ENCODE measurements around the gene HAGH. TPM values are rescaled to one million over a fixed set of nuclear protein-coding genes. Genes with fewer than 3 reads are reported as not detected.

HAGH gene
- total RNA-seq, 1 donor from 2014 or later: 57.7 TPM

DNA sequence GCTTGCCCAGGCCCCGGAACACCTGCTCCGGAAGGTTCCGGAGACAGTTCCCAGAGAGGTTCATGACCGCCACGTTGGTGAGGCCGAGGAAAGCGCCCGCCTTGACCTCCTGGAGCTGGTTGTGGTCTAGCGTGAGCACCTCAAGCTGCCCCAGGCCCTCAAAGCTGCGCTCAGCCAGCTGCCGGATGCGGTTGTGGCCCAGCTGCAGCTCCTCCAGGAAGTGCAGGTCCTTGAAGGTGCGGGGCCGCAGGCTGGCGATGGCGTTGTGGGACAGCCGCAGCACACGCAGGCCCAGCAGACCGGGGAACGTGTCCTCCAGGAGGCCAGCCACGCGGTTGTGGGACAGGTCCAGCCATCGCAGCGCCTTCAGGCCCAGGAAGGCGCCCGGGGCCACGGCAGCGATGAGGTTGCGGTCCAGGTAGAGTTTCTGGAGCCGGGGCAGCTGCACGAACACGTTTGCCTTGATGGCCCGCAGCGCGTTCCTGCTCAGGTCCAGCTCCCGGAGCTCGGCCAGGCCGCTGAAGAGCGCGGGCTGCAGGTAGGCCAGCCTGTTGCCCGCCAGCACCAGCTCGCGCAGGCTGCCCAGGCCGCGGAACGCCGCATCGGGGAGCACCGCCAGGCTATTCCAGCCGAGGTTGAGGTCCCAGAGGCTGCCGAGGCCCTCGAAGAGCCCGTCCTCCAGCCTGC, 35.2 kb downstream of the HAGH start:
- no peak overlapping the region for H3K4me3 Mint-ChIP-seq
- intact Hi-C loops (cut with micrococcal nuclease): no loop called here

DNA sequence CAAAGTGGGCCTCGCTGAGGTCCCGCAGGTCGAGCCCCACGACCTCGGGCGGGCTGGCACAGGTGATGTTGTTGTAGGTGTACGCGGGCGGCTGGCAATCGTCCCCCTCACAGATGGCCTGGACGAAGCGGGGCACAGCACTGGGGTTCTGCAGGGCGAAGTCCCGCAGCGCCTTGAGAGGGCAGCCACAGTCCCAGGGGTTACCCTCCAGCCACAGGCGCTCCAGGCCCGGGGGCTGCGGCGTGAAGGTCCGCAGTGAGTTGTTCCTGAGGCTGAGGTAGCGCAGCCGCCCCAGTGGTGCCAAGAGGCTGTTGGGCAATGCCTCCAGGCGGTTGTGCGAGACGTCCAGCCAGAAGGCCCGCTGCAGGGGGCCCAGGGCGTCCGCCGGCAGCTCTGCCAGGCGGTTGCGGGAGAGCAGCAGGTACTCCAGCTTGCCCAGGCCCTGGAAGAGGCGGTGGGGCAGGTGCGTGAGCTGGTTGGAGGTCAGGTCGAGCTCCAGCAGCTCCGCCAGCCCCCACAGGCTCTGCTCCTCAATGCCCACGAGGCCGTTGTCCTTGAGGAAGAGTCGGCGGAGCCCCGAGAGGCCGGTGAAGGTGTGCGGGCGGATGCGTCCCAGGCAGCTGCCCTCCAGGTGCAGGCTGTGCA, 35.9 kb downstream of the HAGH start:
- no peak for DNase-seq
- no peak overlapping the region for H3K27ac Mint-ChIP-seq
- intact Hi-C loops (cut with micrococcal nuclease): no loop called here
- H3K9me3 Mint-ChIP-seq: no peaks in the 10 kb centered on the region
- H3K4me3 Mint-ChIP-seq: no peak overlapping the region
- H3K36me3 Mint-ChIP-seq (ENCODE audit: low read depth): peaks cover 6% of the 10 kb centered on the region
- no peaks in the 10 kb centered on the region for H3K4me1 Mint-ChIP-seq
- no peaks in the 10 kb centered on the region for H3K27me3 Mint-ChIP-seq

More for the DNA sequence above, 35.2 kb downstream of the HAGH start:
- H3K27me3 Mint-ChIP-seq: no peaks in the 10 kb centered on the region
- no peaks in the 10 kb centered on the region for H3K4me1 Mint-ChIP-seq
- no peak overlapping the region for H3K27ac Mint-ChIP-seq
- no peaks in the 10 kb centered on the region for H3K9me3 Mint-ChIP-seq
- no peak for DNase-seq
- peaks cover 6% of the 10 kb centered on the region for H3K36me3 Mint-ChIP-seq (ENCODE audit: low read depth)

DNA sequence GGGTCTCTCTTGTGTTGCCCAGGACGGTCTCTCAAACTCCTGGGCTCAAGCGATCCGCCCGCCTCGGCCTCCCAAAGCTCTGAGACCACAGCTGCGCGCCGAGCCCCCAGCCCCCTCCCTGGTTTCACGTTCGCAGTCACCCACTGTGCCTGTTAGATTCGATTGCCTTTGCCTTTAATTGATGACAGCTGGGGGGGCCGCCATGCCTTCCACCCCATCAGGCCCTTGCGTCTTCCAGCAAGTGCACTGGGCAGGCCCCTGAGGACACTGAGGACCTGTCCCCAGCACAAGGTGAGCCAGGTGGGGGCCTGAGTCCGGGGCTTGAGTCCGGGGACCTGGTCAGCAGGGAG, 36.4 kb downstream of the HAGH start:
- intact Hi-C loops (cut with micrococcal nuclease): no loop called here

DNA sequence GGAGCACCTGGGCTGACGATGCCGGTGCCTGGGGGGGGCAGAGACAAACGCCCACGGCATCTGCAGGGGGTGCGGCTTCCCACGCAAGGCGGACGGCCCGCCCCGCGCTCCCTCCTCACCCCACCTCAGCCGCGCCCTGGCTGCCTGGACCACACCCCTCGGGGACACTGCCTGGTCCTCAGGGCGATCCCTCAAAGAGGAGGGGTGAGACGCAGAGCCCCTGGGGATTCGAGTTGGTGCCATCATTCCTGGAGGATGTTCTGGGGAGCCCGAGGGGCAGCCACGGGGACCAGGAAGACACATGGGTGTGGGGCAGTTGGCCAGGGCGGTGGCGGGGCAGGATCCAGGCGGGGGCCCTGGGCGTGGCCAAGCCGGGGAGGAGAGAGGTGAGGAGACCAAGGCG, 37.0 kb downstream of the HAGH start:
- intact Hi-C loops (cut with micrococcal nuclease): no loop called here

More for the DNA sequence above, 36.4 kb downstream of the HAGH start:
- Mint-ChIP-seq H3K4me3 (no peak overlapping the region), H3K36me3 (ENCODE audit: low read depth) (peaks cover 6% of the 10 kb centered on the region), H3K4me1 (no peaks in the 10 kb centered on the region), H3K9me3 (no peaks in the 10 kb centered on the region), H3K27me3 (no peaks in the 10 kb centered on the region), H3K27ac (no peak overlapping the region)
- no peak for DNase-seq

DNA sequence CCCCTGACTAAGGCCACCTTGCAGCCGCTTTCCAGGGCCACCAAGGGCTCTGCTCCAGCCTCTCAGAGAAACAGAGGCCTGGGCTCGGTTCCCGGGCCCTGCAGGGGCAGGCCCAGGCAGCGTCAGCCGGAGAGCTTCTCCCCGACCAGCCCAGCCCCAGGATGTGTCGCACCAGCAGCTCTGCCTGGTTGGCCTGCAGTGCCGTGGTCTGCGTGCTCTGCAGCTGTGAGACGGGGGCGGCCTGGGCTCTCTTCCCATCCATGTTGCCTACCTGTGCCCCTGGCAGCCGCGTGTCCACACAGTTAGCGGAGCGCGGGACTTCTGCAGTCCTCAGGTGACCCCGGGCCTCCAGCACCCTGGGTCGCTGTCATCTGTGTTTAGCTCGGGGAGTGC, 37.9 kb downstream of the HAGH start:
- no peak for DNase-seq
- H3K4me3 Mint-ChIP-seq: no peak overlapping the region
- peaks cover 10% of the 10 kb centered on the region for H3K36me3 Mint-ChIP-seq (ENCODE audit: low read depth)
- peaks cover 1% of the 10 kb centered on the region for H3K4me1 Mint-ChIP-seq
- no peak overlapping the region for H3K27ac Mint-ChIP-seq
- H3K9me3 Mint-ChIP-seq: no peaks in the 10 kb centered on the region
- intact Hi-C loops (cut with micrococcal nuclease): no loop called here
- no peaks in the 10 kb centered on the region for H3K27me3 Mint-ChIP-seq

More for the DNA sequence above, 37.0 kb downstream of the HAGH start:
- peaks cover 8% of the 10 kb centered on the region for H3K36me3 Mint-ChIP-seq (ENCODE audit: low read depth)
- H3K4me3 Mint-ChIP-seq: no peak overlapping the region
- H3K9me3 Mint-ChIP-seq: no peaks in the 10 kb centered on the region
- H3K27ac Mint-ChIP-seq: no peak overlapping the region
- no peak for DNase-seq
- no peaks in the 10 kb centered on the region for H3K4me1 Mint-ChIP-seq
- no peaks in the 10 kb centered on the region for H3K27me3 Mint-ChIP-seq

DNA sequence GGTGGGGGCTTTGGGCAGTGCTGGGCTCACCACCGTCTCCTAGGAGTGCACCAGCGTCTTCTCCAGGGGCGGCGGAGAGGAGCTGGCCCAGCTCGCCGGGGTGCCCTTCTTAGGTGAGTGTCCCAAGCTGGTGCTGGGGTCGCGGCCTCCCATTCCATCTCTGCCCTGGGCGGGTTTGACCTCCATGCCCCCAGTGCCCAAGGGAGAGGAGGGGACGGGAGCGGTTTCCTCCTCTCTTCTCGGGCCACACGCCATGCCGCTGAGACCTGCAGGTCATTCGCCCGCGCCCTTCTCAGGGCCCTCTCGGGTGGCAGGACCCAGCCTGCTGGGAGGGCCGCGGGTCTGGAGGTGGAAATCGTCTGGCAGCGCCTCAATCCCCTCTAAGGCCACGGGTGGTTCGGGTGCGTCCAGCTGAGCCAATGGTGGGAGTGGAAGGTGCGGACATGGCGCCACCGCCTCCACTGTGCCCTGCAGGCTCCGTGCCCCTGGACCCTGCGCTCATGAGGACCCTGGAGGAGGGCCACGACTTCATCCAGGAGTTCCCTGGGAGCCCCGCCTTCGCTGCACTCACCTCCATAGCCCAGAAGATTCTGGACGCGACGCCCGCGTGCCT, 38.4 kb downstream of the HAGH start:
- Mint-ChIP-seq H3K36me3 (ENCODE audit: low read depth) (peaks cover 10% of the 10 kb centered on the region), H3K4me1 (peaks cover 1% of the 10 kb centered on the region), H3K4me3 (no peak overlapping the region), H3K9me3 (no peaks in the 10 kb centered on the region), H3K27me3 (no peaks in the 10 kb centered on the region), H3K27ac (no peak overlapping the region)
- DNase-seq: no peak
- intact Hi-C loops (cut with micrococcal nuclease): no loop called here

DNA sequence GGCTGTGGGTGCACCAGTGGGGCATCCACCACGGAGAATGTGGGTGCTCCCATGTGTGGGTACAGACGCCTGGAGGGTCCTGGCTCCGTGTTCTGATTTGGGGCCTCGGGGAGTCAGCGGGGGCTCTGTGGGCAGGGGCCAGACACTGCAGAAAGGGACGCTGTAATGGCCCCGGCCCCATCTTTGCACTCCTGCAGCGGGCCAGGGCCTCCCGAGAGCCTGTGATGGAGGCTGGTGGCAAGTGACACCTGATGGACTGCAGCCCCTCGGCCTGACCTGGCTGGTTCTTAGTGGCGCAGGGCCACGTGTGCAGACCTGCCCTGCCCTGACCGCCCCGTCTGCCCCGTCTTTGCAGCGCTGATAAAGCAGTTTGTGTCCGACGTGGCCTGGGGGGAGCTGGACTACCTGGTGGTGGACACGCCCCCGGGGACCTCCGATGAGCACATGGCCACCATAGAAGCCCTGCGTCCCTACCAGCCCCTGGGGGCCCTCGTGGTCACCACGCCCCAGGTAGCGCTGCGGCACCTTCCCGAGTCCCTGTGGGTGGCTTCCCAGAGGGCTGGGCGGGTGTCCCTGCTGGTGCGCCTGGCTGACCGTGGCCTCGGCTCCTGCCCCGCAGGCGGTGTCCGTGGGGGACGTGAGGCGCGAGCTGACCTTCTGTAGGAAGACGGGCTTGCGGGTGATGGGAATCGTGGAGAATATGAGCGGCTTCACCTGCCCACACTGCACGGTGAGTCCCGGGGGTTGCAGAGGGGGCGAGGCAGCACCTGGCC, 39.1 kb downstream of the HAGH start:
- Mint-ChIP-seq H3K27me3 (peaks cover 2% of the 10 kb centered on the region), H3K9me3 (no peaks in the 10 kb centered on the region), H3K4me1 (peaks cover 1% of the 10 kb centered on the region), H3K36me3 (ENCODE audit: low read depth) (peaks cover 10% of the 10 kb centered on the region), H3K4me3 (no peak overlapping the region), H3K27ac (no peak overlapping the region)
- intact Hi-C loops (cut with micrococcal nuclease): no loop called here
- DNase-seq: peak; percentile 55

DNA sequence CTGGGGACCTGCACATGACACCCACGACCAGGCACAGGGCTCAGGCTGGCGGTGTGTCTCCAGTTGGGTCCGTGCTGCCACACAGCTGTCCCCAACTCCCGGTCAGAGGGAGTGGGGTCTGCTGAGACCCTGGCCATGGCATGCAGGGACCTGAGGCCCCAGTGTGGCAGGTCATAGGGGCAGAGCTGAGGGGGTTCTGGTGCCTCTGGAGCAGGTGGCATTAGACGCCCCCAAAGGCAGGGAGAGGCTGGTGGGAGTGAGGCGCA, 39.6 kb downstream of the HAGH start:
- Mint-ChIP-seq H3K4me1 (peaks cover 1% of the 10 kb centered on the region), H3K27ac (no peak overlapping the region), H3K9me3 (no peaks in the 10 kb centered on the region), H3K27me3 (peaks cover 2% of the 10 kb centered on the region), H3K36me3 (ENCODE audit: low read depth) (peaks cover 10% of the 10 kb centered on the region), H3K4me3 (no peak overlapping the region)
- intact Hi-C loops (cut with micrococcal nuclease): no loop called here
- no peak for DNase-seq

DNA sequence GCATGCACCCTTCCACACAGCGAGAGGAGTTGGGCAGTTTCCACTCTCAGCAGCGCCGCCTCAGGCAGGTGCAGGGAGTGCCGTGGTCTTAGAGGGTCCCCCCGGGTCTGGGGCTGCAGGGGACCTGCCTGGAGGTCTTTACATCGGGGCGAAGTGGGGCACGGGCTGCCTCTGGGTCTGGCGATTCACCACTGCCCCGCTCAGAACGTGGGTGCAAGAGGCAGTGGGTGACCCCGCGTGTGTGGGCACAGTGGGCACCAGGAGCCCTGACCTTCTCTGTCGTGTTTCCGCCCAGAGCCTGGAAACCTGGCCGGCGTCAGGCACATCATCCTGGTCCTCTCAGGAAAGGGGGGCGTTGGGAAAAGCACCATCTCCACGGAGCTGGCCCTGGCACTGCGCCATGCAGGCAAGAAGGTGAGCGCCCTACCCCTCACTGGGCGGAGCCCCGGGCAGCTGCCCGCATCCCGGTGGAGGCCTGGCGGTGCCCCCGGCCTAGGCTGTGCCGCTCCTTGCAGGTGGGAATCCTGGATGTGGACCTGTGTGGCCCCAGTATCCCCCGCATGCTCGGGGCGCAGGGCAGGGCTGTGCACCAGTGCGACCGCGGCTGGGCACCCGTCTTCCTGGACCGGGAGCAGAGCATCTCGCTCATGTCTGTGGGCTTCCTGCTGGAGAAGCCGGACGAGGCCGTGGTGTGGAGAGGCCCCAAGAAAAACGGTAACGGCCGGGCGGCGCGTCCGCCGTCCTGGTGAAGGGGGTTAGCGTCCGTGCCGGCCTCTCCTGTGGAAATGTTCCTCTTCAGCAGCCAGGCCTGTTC, 40.2 kb downstream of the HAGH start:
- intact Hi-C loops (cut with micrococcal nuclease): no loop called here
- DNase-seq: peak; percentile 57
- H3K9me3 Mint-ChIP-seq: no peaks in the 10 kb centered on the region

DNA sequence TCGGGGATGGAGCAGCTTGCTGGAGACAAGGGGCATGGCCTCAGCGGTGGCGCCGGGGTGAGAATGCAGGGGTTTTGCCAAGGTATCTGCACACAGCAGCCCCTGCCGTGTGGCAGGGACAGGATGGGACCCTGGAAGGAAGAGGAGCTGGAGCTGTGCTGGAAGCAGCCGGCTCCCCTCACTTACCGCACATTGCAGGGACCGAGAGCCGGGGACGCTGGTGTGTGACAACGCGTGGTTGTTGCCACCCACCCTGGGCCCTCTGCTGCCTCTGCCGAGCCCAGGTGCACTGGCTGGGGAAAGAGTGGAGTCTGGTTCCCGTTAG, 40.8 kb downstream of the HAGH start:
- no peak overlapping the region for H3K4me3 Mint-ChIP-seq
- intact Hi-C loops (cut with micrococcal nuclease): no loop called here
- no peak overlapping the region for H3K27ac Mint-ChIP-seq
- H3K4me1 Mint-ChIP-seq: peaks cover 9% of the 10 kb centered on the region
- no peak for DNase-seq
- peaks cover 14% of the 10 kb centered on the region for H3K36me3 Mint-ChIP-seq (ENCODE audit: low read depth)
- no peaks in the 10 kb centered on the region for H3K9me3 Mint-ChIP-seq
- peaks cover 2% of the 10 kb centered on the region for H3K27me3 Mint-ChIP-seq

More for the DNA sequence above, 40.2 kb downstream of the HAGH start:
- Mint-ChIP-seq H3K27me3 (peaks cover 2% of the 10 kb centered on the region), H3K4me1 (peaks cover 5% of the 10 kb centered on the region), H3K27ac (no peak overlapping the region), H3K36me3 (ENCODE audit: low read depth) (peaks cover 14% of the 10 kb centered on the region), H3K4me3 (no peak overlapping the region)

DNA sequence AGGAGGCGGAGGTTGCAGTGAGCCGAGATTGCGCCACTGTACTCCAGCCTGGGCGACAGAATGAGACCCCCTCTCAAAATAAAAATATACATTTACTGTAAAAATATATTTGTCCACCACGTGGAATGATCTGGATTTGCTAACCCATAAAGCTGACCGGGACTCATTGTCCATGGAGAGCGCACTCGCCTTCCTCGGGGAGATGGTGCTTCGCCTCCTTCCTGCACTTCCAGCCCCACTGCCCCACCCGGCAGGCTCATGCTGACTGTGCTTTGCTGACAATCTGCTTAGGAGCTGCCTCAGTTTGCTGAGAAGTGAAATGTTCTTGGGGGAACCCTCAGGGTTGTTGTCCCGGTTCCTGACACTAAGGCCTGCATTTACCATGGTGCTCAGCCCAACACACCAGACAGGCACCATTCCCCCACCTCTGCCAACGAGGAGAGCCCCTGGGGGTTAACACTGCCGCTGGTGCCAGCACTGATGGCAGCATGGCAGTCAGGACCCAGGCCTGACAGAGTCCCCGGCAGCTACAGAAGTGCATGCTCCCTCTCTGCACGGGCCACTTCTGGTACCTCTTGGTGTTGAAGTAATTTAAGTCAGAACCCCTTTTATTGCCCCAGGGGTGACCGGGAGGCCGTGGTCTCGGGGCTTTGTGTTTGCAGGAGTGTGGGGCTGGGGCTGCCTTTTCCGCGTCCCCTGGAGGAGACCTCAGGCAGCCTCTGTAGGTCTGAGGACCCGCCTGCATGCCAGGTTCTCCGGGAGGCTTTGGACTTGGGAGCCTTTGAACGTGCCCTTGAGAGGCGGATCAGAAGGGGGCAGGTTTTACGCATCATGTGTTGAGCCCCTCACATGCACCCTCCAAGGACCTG, 41.4 kb downstream of the HAGH start:
- H3K27ac Mint-ChIP-seq: no peak overlapping the region
- H3K4me3 Mint-ChIP-seq: peak overlapping the region; percentile 34
- peaks cover 2% of the 10 kb centered on the region for H3K27me3 Mint-ChIP-seq
- H3K36me3 Mint-ChIP-seq (ENCODE audit: low read depth): peaks cover 14% of the 10 kb centered on the region
- peaks cover 9% of the 10 kb centered on the region for H3K4me1 Mint-ChIP-seq
- intact Hi-C loops (cut with micrococcal nuclease): no loop called here
- no peaks in the 10 kb centered on the region for H3K9me3 Mint-ChIP-seq
- DNase-seq: peak; percentile 57

DNA sequence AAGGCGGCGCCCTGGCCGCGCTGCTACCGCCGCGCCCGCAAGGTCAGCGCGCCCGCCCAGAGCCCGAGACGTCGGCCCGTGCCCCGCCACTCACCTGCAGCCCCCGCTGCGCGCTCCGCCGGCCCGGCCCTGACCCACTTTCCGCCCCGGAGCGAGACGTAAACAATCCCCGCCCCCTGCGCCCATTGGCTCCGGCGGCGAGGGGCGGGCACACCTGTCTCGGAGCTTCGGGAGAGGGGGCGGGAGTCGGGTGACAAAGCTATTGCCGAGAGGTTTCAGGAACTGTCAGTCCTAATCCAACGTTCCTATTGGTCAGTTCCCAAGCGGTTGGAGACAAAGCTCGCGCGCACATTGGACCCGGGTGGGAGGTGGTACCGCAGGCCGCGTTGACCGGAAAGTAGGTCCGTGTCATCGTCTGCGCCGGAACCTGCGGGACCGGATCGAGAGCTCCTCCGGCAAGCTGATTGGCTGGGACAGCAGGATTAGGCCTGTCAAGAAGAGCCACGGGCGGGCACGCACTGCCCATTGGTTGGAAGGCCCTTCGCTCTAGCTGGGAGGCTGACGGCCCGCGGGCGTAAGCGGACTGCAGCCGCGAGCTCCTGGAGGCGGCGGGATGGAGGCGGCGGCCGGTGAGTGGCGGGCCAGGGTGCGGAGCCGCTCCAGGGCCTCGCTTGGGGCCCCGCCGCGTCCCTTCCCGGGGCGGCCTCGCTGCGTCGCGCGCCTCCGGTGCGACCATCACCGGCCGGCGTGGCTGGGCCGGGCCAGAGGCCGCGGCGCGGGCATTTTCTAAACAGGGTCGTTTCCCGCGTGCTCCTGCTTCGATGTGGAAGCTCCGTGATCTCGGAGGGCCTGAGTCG, 44.0 kb downstream of the HAGH start, which contains the start of the genes NUBP2 and SPSB3:
NUBP2 (plus strand) TSS at position 553 of the 857 bp plus-strand sequence; CDS start at position 614, 61 bp downstream.
SPSB3 (minus strand) TSS at position 164 of the 857 bp plus-strand sequence. CDS start 1,088 bp downstream, outside the sequence.
- H3K4me1 Mint-ChIP-seq: peaks cover 9% of the 10 kb centered on the region
- H3K27ac Mint-ChIP-seq: peak within 1 kb of the TSS; percentile 85
- peak; percentile 99 for DNase-seq
- intact Hi-C loops (cut with micrococcal nuclease): loop anchor here (1.0 to 2.0 kb wide), 3 partner anchors 9 to 373 kb away; partner anchors contain the start of genes FAHD1, HAGH, MRPS34 and TRAF7
- H3K4me3 Mint-ChIP-seq: peak within 1 kb of the TSS; percentile 93
- H3K36me3 Mint-ChIP-seq (ENCODE audit: low read depth): peaks cover 10% of the 10 kb centered on the region
- no peaks in the 10 kb centered on the region for H3K9me3 Mint-ChIP-seq
- H3K27me3 Mint-ChIP-seq: peaks cover 2% of the 10 kb centered on the region

All from activated CD4-positive, alpha-beta T cell treated with anti-CD3 and anti-CD28 coated beads, Interleukin-2, amount 10 ng/mL, durations not matched to agents 24 days and 14 days (primary cell).